IMR-90 (cell line): ENCODE data around the gene TBX3. TPM values are rescaled to one million over a fixed set of nuclear protein-coding genes. Genes with fewer than 3 reads are reported as not detected.
"Not testable (repeated sequence)": the region's sequence is repeated elsewhere in the genome, so short reads cannot be mapped to it uniquely, and the experiment has no call there.

Experiments used
- ATAC-seq: fragments of 200-7000 bp; cut with Tn5 transposase; 2 replicates; pipeline ENCODE4 v1.9.1; 2020; ENCODE audit warnings: low read depth, mild to moderate bottlenecking, moderate library complexity
- BruUV-seq: library from RNA; stranded (reverse); fragments of 400-500 nt; replicated peaks from 2 replicates; lab custom pipeline; 2021; lab: Mats Ljungman, UMichigan
- CTCF ChIA-PET: fragments of 300-600 bp; formaldehyde crosslinking; extraction: SDS; loops from one replicate; lab custom pipeline; 2021; ENCODE audit warnings: antibody characterized with exemption; lab: Yijun Ruan, JAX
- POLR2A ChIA-PET: fragments of 300-600 bp; sonication (Branson Sonifier 250); formaldehyde crosslinking; loops from one replicate; lab custom pipeline; 2022; ENCODE audit warnings: antibody characterized with exemption; ENCODE audit not compliant: unreplicated experiment; lab: Charles Lee
- DNase-seq: peaks from one replicate; pipeline ENCODE4 v3.0.0; 2013
- H2AFZ ChIP-seq: replicated peaks from 2 replicates; pipeline ENCODE3; 2013; ENCODE audit warnings: low read length, mild to moderate bottlenecking; ENCODE audit not compliant: poor library complexity
- H2AK5ac ChIP-seq: 2 replicates; pipeline ENCODE4 v1.6.1; 2013; ENCODE audit warnings: low read depth, low read length, inconsistent platforms
- H2AK9ac ChIP-seq: replicated peaks from 2 replicates; pipeline ENCODE3; 2013; ENCODE audit warnings: mild to moderate bottlenecking, low read depth, low read length, moderate library complexity; ENCODE audit not compliant: poor library complexity
- H2BK120ac ChIP-seq: 2 replicates; pipeline ENCODE4 v1.6.1; 2013; ENCODE audit warnings: low read depth, low read length, inconsistent platforms
- H2BK15ac ChIP-seq: 3 replicates; pipeline ENCODE4 v1.6.1; 2013; ENCODE audit warnings: low read depth, low read length, inconsistent platforms
- H2BK20ac ChIP-seq: 2 replicates; pipeline ENCODE4 v1.6.1; 2013; ENCODE audit warnings: low read depth, mild to moderate bottlenecking, inconsistent platforms, low read length, moderate library complexity
- H2BK5ac ChIP-seq: 2 replicates; pipeline ENCODE4 v1.6.1; 2013; ENCODE audit warnings: mild to moderate bottlenecking, low read depth, low read length, inconsistent platforms; ENCODE audit not compliant: poor library complexity, severe bottlenecking
- H3K14ac ChIP-seq: replicated peaks from 2 replicates; pipeline ENCODE4 v1.6.1; 2013; ENCODE audit warnings: low read depth, low read length, inconsistent platforms
- H3K18ac ChIP-seq: 2 replicates; pipeline ENCODE4 v1.6.1; 2013; ENCODE audit warnings: low read depth, low read length, control low read depth
- H3K23ac ChIP-seq: 2 replicates; pipeline ENCODE4 v1.6.1; 2013; ENCODE audit warnings: low read depth, low read length, inconsistent platforms
- H3K27ac ChIP-seq: 2 replicates; pipeline ENCODE4 v1.5.1; 2013; ENCODE audit warnings: mild to moderate bottlenecking, control low read depth, low read length; ENCODE audit not compliant: insufficient read depth
- H3K27me3 ChIP-seq: 2 replicates; pipeline ENCODE4 v1.6.1; 2013; ENCODE audit warnings: low read length; ENCODE audit not compliant: control insufficient read depth, insufficient read depth
- H3K36me3 ChIP-seq: 2 replicates; pipeline ENCODE4 v1.6.1; 2013; ENCODE audit warnings: low read length, mixed read lengths; ENCODE audit not compliant: control insufficient read depth, insufficient read depth
- H3K4ac ChIP-seq: 2 replicates; pipeline ENCODE4 v1.6.1; 2013; ENCODE audit warnings: low read depth, low read length, inconsistent platforms
- H3K4me1 ChIP-seq: 2 replicates; pipeline ENCODE4 v1.6.1; 2013; ENCODE audit warnings: low read length, mixed read lengths; ENCODE audit not compliant: control insufficient read depth, insufficient read depth
- H3K4me2 ChIP-seq: 2 replicates; pipeline ENCODE4 v1.6.1; 2013; ENCODE audit warnings: low read depth, mild to moderate bottlenecking, control low read depth, low read length, moderate library complexity
- H3K4me3 ChIP-seq: 2 replicates; pipeline ENCODE4 v1.5.1; 2013; ENCODE audit warnings: low read depth, mild to moderate bottlenecking, control low read depth, low read length, moderate library complexity; ENCODE audit not compliant: insufficient read depth
- H3K56ac ChIP-seq: 2 replicates; pipeline ENCODE4 v1.6.1; 2013; ENCODE audit warnings: low read length, inconsistent platforms; ENCODE audit not compliant: insufficient read depth; ENCODE audit errors: extremely low read depth
- H3K79me1 ChIP-seq, 2 experiments: 2 replicates each; pipeline ENCODE4 v1.6.1; 2013; ENCODE audit warnings: low read length in 2 of 2, inconsistent platforms in 1 of 2, low read depth in 1 of 2
- H3K9ac ChIP-seq: 2 replicates; pipeline ENCODE4 v1.6.1; 2013; ENCODE audit warnings: low read depth, low read length, control low read depth
- H3K9me1 ChIP-seq: 2 replicates; pipeline ENCODE4 v1.6.1; 2013; ENCODE audit warnings: low read length, inconsistent platforms; ENCODE audit not compliant: insufficient read depth
- H3K9me3 ChIP-seq: 2 replicates; pipeline ENCODE4 v1.6.1; 2013; ENCODE audit warnings: low read length; ENCODE audit not compliant: control insufficient read depth, insufficient read depth
- H4K20me1 ChIP-seq: 2 replicates; pipeline ENCODE4 v1.6.1; 2013; ENCODE audit warnings: low read length, inconsistent platforms; ENCODE audit not compliant: insufficient read depth
- H4K5ac ChIP-seq: 2 replicates; pipeline ENCODE4 v1.6.1; 2013; ENCODE audit warnings: mild to moderate bottlenecking, low read depth, low read length, control low read depth
- H4K8ac ChIP-seq, 2 experiments: 2 replicates each; pipeline ENCODE4 v1.6.1; 2013; ENCODE audit warnings: low read depth in 2 of 2, low read length in 2 of 2, control low read depth in 1 of 2, inconsistent platforms in 1 of 2
- H4K91ac ChIP-seq: 2 replicates; pipeline ENCODE4 v1.6.1; 2013; ENCODE audit warnings: low read depth, low read length, inconsistent platforms; ENCODE audit not compliant: insufficient read depth
- WGBS, 2 experiments: methylation state at CpG; one replicate each; pipeline versions ENCODE4 v1.1.5 to v1.1.7; 2013; ENCODE audit warnings: missing lambda C conversion rate in 2 of 2; ENCODE audit not compliant: insufficient read length in 1 of 2; ENCODE audit errors: extremely low coverage in 2 of 2; 5-methylcytosine and 5-hydroxymethylcytosine counted together
- dilution Hi-C: fragments of 300-500 bp; cut with HindIII; formaldehyde crosslinking; loops from one replicate; pipeline ENCODE4 v1.14.3; 2018; ENCODE audit warnings: low sequenced_read_pairs; ENCODE audit not compliant: unreplicated experiment
- in situ Hi-C: fragments of 300-500 bp; cut with MboI; formaldehyde crosslinking; loops from 3 replicates; pipeline ENCODE4 v1.14.3; 2019; ENCODE audit warnings: low sequenced_read_pairs, inconsistent platforms, mixed read lengths
- intact Hi-C: fragments of 100-400 bp; cut with micrococcal nuclease; formaldehyde crosslinking; loops from 2 replicates; pipeline ENCODE4 v1.10.0; 2022
- polyA plus RNA-seq, 3 experiments: library from polyadenylated mRNA; depleted of rRNA; stranded (reverse); fragments of >200 nt; gene quantifications; 2 replicates each; pipeline ENCODE4 v1.2.3, GENCODE V29; 2012; ENCODE audit warnings: low replicate concordance in 1 of 3
- total RNA-seq: library from RNA; depleted of rRNA; stranded (reverse); fragments of >200 nt; gene quantifications from 2 replicates; pipeline ENCODE4 v1.2.3, GENCODE V29; 2012

TBX3 gene
- total and polyA plus RNA-seq, 2 of the 4 experiments (the other 2 are of a cell fraction), result 15.8 to 44.9 TPM

- intact Hi-C loops, result not testable (repeated sequence)
- POLR2A ChIA-PET, result interaction anchor here (0.7 kb wide), 1 partner anchor 90 kb away, joined by 6 read pairs; no protein-coding TSS in a partner anchor
Observed at GRCh38 chr12:114708598-114708997, 24.6 kb upstream of the TBX3 start.

More at GRCh38 chr12:114708598-114708997, 24.6 kb upstream of the TBX3 start:
- 100% methylated on average over 1 of the region's 5 CpGs; no CpG with 5 or more reads in 1 of the 2 experiments for WGBS, 2 experiments
- H3K18ac ChIP-seq, H3K14ac ChIP-seq, H2BK5ac ChIP-seq, H3K79me1 ChIP-seq, H3K9me3 ChIP-seq, H3K36me3 ChIP-seq, H3K23ac ChIP-seq, H3K4me3 ChIP-seq, H3K27me3 ChIP-seq, H4K20me1 ChIP-seq, H3K27ac ChIP-seq, H2BK120ac ChIP-seq, CTCF ChIA-PET, H2AK5ac ChIP-seq, H3K4me1 ChIP-seq, H3K4me2 ChIP-seq, H3K9me1 ChIP-seq, H2AK9ac ChIP-seq, in situ Hi-C loops, DNase-seq, ATAC-seq, BruUV-seq, H4K8ac ChIP-seq, H4K5ac ChIP-seq, dilution Hi-C loops, H2BK20ac ChIP-seq, H3K56ac ChIP-seq, H3K9ac ChIP-seq, H4K91ac ChIP-seq, H2AFZ ChIP-seq, H2BK15ac ChIP-seq, H3K4ac ChIP-seq: not testable (repeated sequence)
